ENCODE results near the gene TXNDC16.

The TXNDC16 gene

DNA sequence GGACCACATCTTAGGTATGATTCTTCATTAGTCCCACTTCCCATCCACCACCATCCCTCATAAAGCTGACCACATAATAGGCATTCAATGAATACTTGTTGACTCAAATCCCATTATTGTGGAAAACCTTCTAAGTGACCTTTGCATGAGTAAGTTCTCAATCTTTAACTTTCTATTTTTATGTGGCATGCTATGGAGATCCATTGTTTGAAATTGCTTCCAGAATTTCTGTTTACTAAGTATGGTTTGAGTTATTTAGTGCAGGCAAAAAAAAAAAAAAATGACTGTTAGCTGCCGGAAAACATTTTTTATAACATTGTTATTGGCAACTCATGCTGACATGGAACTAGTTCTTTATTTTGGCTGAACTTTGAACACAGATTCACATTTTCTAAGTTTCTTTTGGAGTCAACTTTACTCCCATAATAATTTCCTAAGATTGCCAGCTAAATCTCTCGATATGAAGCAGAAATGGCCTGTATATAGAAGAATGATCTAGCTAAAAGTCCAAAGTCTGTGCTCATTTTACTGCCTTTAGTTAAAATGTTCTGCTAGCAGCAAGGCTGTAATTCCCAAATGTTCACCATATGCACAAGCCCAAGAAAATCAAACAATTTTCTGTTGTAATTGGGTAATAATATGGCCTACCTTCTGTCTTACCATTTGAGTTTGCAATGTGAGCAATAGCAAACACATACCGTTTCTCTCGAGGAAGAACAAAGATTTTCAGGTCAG is 160.3 kb downstream of the TXNDC16 start:
- DNase-seq (ENCODE audit: low read depth in 3 of 3): no peak
